A673 (cell line): ENCODE data around the gene JPH2. TPM values are rescaled to one million over a fixed set of nuclear protein-coding genes. Genes with fewer than 3 reads are reported as not detected.
"Not testable (repeated sequence)": the region's sequence is repeated elsewhere in the genome, so short reads cannot be mapped to it uniquely, and the experiment has no call there.

Experiments
- BruUV-seq: library from RNA; stranded (reverse); fragments of 400-500 nt; replicated peaks from 2 replicates; lab custom pipeline; 2021; lab: Mats Ljungman, UMichigan
- CTCF ChIA-PET: fragments of 300-600 bp; sonication (Branson Sonifier 250); formaldehyde crosslinking; loops from one replicate; lab custom pipeline; 2022; ENCODE audit warnings: antibody characterized with exemption; lab: Charles Lee
- POLR2A ChIA-PET: fragments of 300-600 bp; sonication (Branson Sonifier 250); formaldehyde crosslinking; loops from one replicate; lab custom pipeline; 2022; ENCODE audit warnings: antibody characterized with exemption; ENCODE audit not compliant: low non-redundant PET; lab: Charles Lee
- DNase-seq: peaks from one replicate; pipeline ENCODE4 v3.0.0-alpha.2; 2015; ENCODE audit warnings: low spot score
- H3K27ac ChIP-seq: fragments of 200-600 bp; sonication (generic); 2 replicates; pipeline ENCODE4 v1.5.1; 2016; ENCODE audit warnings: mixed run types, low read depth, mild to moderate bottlenecking, mixed read lengths, antibody characterized with exemption, low read length; ENCODE audit not compliant: poor library complexity, severe bottlenecking
- H3K27me3 ChIP-seq: fragments of 200-600 bp; sonication (generic); replicated peaks from 2 replicates; pipeline ENCODE4 v1.6.1; 2017; ENCODE audit warnings: mixed run types, low read depth, mild to moderate bottlenecking, mixed read lengths, antibody characterized with exemption, low read length; ENCODE audit not compliant: insufficient read depth, poor library complexity
- H3K36me3 ChIP-seq: fragments of 200-600 bp; sonication (generic); 2 replicates; pipeline ENCODE4 v1.6.1; 2016; ENCODE audit warnings: mixed run types, mild to moderate bottlenecking, mixed read lengths, antibody characterized with exemption, low read length; ENCODE audit not compliant: insufficient read depth, poor library complexity, severe bottlenecking
- H3K4me1 ChIP-seq: fragments of 200-600 bp; sonication (generic); 2 replicates; pipeline ENCODE4 v1.6.1; 2017; ENCODE audit warnings: mixed run types, mild to moderate bottlenecking, mixed read lengths, antibody characterized with exemption, low read length; ENCODE audit not compliant: insufficient read depth, poor library complexity, severe bottlenecking
- H3K4me3 ChIP-seq: fragments of 200-600 bp; sonication (generic); 2 replicates; pipeline ENCODE4 v1.5.1; 2016; ENCODE audit warnings: low read depth, mixed run types, mild to moderate bottlenecking, mixed read lengths, low read length; ENCODE audit not compliant: poor library complexity, severe bottlenecking
- H3K9me3 ChIP-seq: fragments of 200-600 bp; sonication (generic); 2 replicates; pipeline ENCODE4 v1.6.1; 2016; ENCODE audit warnings: mixed run types, low read depth, mild to moderate bottlenecking, mixed read lengths, antibody characterized with exemption, low read length; ENCODE audit not compliant: poor library complexity, severe bottlenecking
- CTCF ChIP-seq: fragments of 300-800, 200-600 bp; sonication (generic); conservative IDR thresholded peaks from 2 replicates; pipeline ENCODE4 v1.5.1; 2017; ENCODE audit warnings: low read depth, mild to moderate bottlenecking, antibody characterized with exemption, low read length, moderate library complexity, mixed read lengths
- EZH2 ChIP-seq: fragments of 200-600 bp; sonication (generic); IDR thresholded peaks from 2 replicates; pipeline ENCODE4 v1.6.1; 2017; ENCODE audit warnings: borderline replicate concordance, low read depth, mild to moderate bottlenecking, mixed read lengths, antibody characterized with exemption, low read length; ENCODE audit not compliant: poor library complexity, severe bottlenecking
- intact Hi-C: fragments of 100-400 bp; cut with micrococcal nuclease; formaldehyde crosslinking; loops from one replicate; pipeline ENCODE4 v1.10.0; 2022; ENCODE audit not compliant: unreplicated experiment
- total RNA-seq: library from RNA; stranded (reverse); gene quantifications from 2 replicates; pipeline ENCODE4 v1.2.3, GENCODE V29; 2021

Gene JPH2
- total RNA-seq, 1 experiment from 2014 or later: 1.1 TPM

DNA sequence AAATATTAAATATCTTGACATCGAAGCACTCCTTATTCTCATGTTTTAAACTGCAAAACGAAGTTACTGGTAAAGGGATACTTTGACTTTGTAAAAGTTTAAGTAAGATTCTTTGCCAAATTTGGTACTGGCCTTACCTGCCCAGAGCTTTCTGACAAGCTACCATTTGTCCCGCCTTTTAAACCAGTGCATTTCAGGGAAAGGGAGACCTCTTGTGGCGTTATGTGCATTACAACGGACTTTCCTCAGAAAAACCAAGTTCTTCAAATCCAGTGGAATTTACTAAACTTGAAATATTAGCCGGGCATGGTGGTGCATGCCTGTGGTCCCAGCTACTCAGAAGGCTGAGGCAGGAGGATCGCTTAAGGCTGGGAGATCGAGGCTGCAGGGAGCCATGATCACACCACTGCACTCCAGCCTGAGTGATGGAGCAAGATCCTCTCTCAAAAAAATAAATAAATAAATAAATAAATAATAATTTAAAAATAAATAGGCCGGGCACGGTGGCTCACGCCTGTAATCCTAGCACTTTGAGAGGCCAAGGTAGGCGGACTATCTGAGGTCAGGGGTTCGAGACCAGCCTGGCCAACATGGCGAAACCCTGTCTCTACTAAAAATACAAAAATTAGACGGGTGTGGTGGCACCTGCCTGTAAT, 3.3 kb upstream of the JPH2 start:
- CTCF ChIA-PET: interaction anchor here (0.6 to 4.6 kb wide), 13 partner anchors 20 to 742 kb away, joined by 3 to 86 read pairs (median 3); partner anchors contain the start of gene OSER1
- BruUV-seq, H3K9me3 ChIP-seq, H3K27ac ChIP-seq, H3K27me3 ChIP-seq, H3K4me1 ChIP-seq, H3K36me3 ChIP-seq, H3K4me3 ChIP-seq: not testable (repeated sequence)
- POLR2A ChIA-PET: interaction anchor here (0.6 kb wide), 1 partner anchor 13 kb away, joined by 3 read pairs; no protein-coding TSS in a partner anchor
- intact Hi-C loops: loop anchor here (1.0 to 5.0 kb wide), 3 partner anchors 74 to 742 kb away; no protein-coding TSS in a partner anchor
- peak; percentile 81 for TF ChIP-seq CTCF
- DNase-seq: peak; percentile 86

DNA sequence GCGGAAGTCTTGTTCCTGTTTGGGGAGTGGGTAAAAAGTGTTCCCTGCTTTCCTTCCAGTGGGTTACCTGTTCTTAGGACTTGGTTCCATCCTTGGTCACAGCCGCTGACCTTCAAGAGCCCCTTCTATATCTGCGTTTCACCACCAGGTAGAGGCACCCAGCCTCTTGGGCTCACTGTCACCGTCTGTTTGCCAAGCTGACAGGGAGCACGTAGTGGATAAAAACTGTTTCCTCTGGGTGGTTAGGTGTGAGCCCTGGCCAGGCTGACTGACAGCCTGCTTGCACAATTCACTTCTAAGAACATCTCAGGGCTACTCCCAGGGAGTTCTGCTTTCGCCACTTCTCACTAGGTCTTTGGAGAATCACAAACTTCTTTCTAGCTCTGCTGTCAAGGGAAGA, 1.8 kb upstream of the JPH2 start:
- Histone ChIP-seq H3K4me1 (peaks cover 2% of the 10 kb centered on the region), H3K36me3 (no peaks in the 10 kb centered on the region), H3K27me3 (no peaks in the 10 kb centered on the region), H3K4me3 (no peak overlapping the region), H3K27ac (no peak overlapping the region), H3K9me3 (no peaks in the 10 kb centered on the region)
- no peak for DNase-seq
- BruUV-seq: no TSS peak
- POLR2A ChIA-PET: no interaction called here
- CTCF ChIA-PET: interaction anchor here (0.7 to 4.6 kb wide), 3 partner anchors 65 to 122 kb away, joined by 3 to 86 read pairs (median 3); partner anchors contain the start of gene FITM2
- TF ChIP-seq CTCF: no peak
- TF ChIP-seq EZH2: no peak
- intact Hi-C loops: loop anchor here (10.0 kb wide), 1 partner anchor 444 kb away; no protein-coding TSS in a partner anchor

DNA sequence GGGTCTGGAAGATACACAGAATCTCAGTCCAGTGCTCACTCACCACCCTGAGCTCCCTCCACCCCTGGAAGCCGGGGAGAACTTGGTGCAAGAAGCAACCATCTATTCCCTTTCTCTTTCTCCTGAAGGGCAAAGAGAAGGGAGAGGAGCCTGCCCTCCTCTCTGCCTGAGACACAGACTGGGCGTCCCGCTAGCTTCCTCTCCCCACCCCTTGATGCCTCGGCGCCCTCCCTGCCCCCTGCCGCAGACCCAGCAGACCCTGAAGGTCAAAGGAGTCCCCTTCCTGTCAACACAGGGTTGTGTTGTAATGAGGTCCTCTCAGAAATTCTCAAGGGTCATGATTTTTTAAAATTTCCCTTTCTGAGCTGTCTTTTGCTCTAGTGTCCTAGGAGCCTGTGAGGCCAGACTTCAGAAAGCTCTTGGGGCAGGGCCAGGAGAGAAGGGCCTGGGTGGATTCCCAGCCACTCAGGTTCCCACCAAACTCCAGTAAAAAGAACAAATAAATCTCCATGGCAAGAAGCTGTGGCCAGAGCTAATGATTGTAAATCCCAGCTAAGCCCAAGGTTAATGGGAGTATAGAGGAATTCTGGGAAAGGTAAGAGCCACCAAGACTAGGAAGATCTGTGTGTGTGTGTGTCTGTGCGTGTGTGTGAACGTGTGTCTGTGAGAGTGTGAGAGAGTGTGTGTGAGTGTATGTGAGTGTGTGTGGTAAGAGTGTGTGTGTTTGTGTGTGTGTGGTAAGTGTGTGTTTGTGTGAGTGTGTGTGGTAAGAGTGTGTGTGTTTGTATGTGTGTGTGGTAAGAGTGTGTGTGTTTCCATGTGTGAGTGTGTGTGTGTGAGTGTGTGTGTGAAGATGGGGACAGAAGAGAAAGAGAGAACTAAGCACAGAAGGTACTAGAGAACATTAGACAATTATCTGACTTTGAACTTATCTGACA, 1.1 kb upstream of the JPH2 start:
- Histone ChIP-seq H3K9me3 (no peaks in the 10 kb centered on the region), H3K27ac (no peak overlapping the region), H3K27me3 (no peaks in the 10 kb centered on the region), H3K4me3 (no peak overlapping the region), H3K4me1 (peaks cover 2% of the 10 kb centered on the region), H3K36me3 (no peaks in the 10 kb centered on the region)
- POLR2A ChIA-PET: interaction anchor here (0.5 kb wide), 1 partner anchor 23 kb away, joined by 3 read pairs; no protein-coding TSS in a partner anchor
- CTCF ChIA-PET: interaction anchor here (0.7 to 4.6 kb wide), 3 partner anchors 8 to 123 kb away, joined by 3 to 86 read pairs (median 8); partner anchors contain the start of gene FITM2
- DNase-seq: no peak
- no TSS peak for BruUV-seq
- intact Hi-C loops: loop anchor here (10.0 kb wide), 1 partner anchor 443 kb away; no protein-coding TSS in a partner anchor
- TF ChIP-seq CTCF (no peak), EZH2 (no peak)
